IMR-90 (cell line): ENCODE data around the gene RFX3. TPM values are rescaled to one million over a fixed set of nuclear protein-coding genes. Genes with fewer than 3 reads are reported as not detected.

Experiments used
- ATAC-seq: fragments of 200-7000 bp; cut with Tn5 transposase; 2 replicates; pipeline ENCODE4 v1.9.1; 2020; ENCODE audit warnings: low read depth, mild to moderate bottlenecking, moderate library complexity
- BruUV-seq: library from RNA; stranded (reverse); fragments of 400-500 nt; replicated peaks from 2 replicates; lab custom pipeline; 2021; lab: Mats Ljungman, UMichigan
- CTCF ChIA-PET: fragments of 300-600 bp; formaldehyde crosslinking; extraction: SDS; loops from one replicate; lab custom pipeline; 2021; ENCODE audit warnings: antibody characterized with exemption; lab: Yijun Ruan, JAX
- POLR2A ChIA-PET: fragments of 300-600 bp; sonication (Branson Sonifier 250); formaldehyde crosslinking; loops from one replicate; lab custom pipeline; 2022; ENCODE audit warnings: antibody characterized with exemption; ENCODE audit not compliant: unreplicated experiment; lab: Charles Lee
- DNase-seq: peaks from one replicate; pipeline ENCODE4 v3.0.0; 2013
- H2AFZ ChIP-seq: replicated peaks from 2 replicates; pipeline ENCODE3; 2013; ENCODE audit warnings: low read length, mild to moderate bottlenecking; ENCODE audit not compliant: poor library complexity
- H2AK5ac ChIP-seq: 2 replicates; pipeline ENCODE4 v1.6.1; 2013; ENCODE audit warnings: low read depth, low read length, inconsistent platforms
- H2AK9ac ChIP-seq: replicated peaks from 2 replicates; pipeline ENCODE3; 2013; ENCODE audit warnings: mild to moderate bottlenecking, low read depth, low read length, moderate library complexity; ENCODE audit not compliant: poor library complexity
- H2BK120ac ChIP-seq: 2 replicates; pipeline ENCODE4 v1.6.1; 2013; ENCODE audit warnings: low read depth, low read length, inconsistent platforms
- H2BK15ac ChIP-seq: 3 replicates; pipeline ENCODE4 v1.6.1; 2013; ENCODE audit warnings: low read depth, low read length, inconsistent platforms
- H2BK20ac ChIP-seq: 2 replicates; pipeline ENCODE4 v1.6.1; 2013; ENCODE audit warnings: low read depth, mild to moderate bottlenecking, inconsistent platforms, low read length, moderate library complexity
- H2BK5ac ChIP-seq: 2 replicates; pipeline ENCODE4 v1.6.1; 2013; ENCODE audit warnings: mild to moderate bottlenecking, low read depth, low read length, inconsistent platforms; ENCODE audit not compliant: poor library complexity, severe bottlenecking
- H3K14ac ChIP-seq: replicated peaks from 2 replicates; pipeline ENCODE4 v1.6.1; 2013; ENCODE audit warnings: low read depth, low read length, inconsistent platforms
- H3K18ac ChIP-seq: 2 replicates; pipeline ENCODE4 v1.6.1; 2013; ENCODE audit warnings: low read depth, low read length, control low read depth
- H3K23ac ChIP-seq: 2 replicates; pipeline ENCODE4 v1.6.1; 2013; ENCODE audit warnings: low read depth, low read length, inconsistent platforms
- H3K27ac ChIP-seq: 2 replicates; pipeline ENCODE4 v1.5.1; 2013; ENCODE audit warnings: mild to moderate bottlenecking, control low read depth, low read length; ENCODE audit not compliant: insufficient read depth
- H3K27me3 ChIP-seq: 2 replicates; pipeline ENCODE4 v1.6.1; 2013; ENCODE audit warnings: low read length; ENCODE audit not compliant: control insufficient read depth, insufficient read depth
- H3K36me3 ChIP-seq: 2 replicates; pipeline ENCODE4 v1.6.1; 2013; ENCODE audit warnings: low read length, mixed read lengths; ENCODE audit not compliant: control insufficient read depth, insufficient read depth
- H3K4ac ChIP-seq: 2 replicates; pipeline ENCODE4 v1.6.1; 2013; ENCODE audit warnings: low read depth, low read length, inconsistent platforms
- H3K4me1 ChIP-seq: 2 replicates; pipeline ENCODE4 v1.6.1; 2013; ENCODE audit warnings: low read length, mixed read lengths; ENCODE audit not compliant: control insufficient read depth, insufficient read depth
- H3K4me2 ChIP-seq: 2 replicates; pipeline ENCODE4 v1.6.1; 2013; ENCODE audit warnings: low read depth, mild to moderate bottlenecking, control low read depth, low read length, moderate library complexity
- H3K4me3 ChIP-seq: 2 replicates; pipeline ENCODE4 v1.5.1; 2013; ENCODE audit warnings: low read depth, mild to moderate bottlenecking, control low read depth, low read length, moderate library complexity; ENCODE audit not compliant: insufficient read depth
- H3K56ac ChIP-seq: 2 replicates; pipeline ENCODE4 v1.6.1; 2013; ENCODE audit warnings: low read length, inconsistent platforms; ENCODE audit not compliant: insufficient read depth; ENCODE audit errors: extremely low read depth
- H3K79me1 ChIP-seq, 2 experiments: 2 replicates each; pipeline ENCODE4 v1.6.1; 2013; ENCODE audit warnings: low read length in 2 of 2, inconsistent platforms in 1 of 2, low read depth in 1 of 2
- H3K9ac ChIP-seq: 2 replicates; pipeline ENCODE4 v1.6.1; 2013; ENCODE audit warnings: low read depth, low read length, control low read depth
- H3K9me1 ChIP-seq: 2 replicates; pipeline ENCODE4 v1.6.1; 2013; ENCODE audit warnings: low read length, inconsistent platforms; ENCODE audit not compliant: insufficient read depth
- H3K9me3 ChIP-seq: 2 replicates; pipeline ENCODE4 v1.6.1; 2013; ENCODE audit warnings: low read length; ENCODE audit not compliant: control insufficient read depth, insufficient read depth
- H4K20me1 ChIP-seq: 2 replicates; pipeline ENCODE4 v1.6.1; 2013; ENCODE audit warnings: low read length, inconsistent platforms; ENCODE audit not compliant: insufficient read depth
- H4K5ac ChIP-seq: 2 replicates; pipeline ENCODE4 v1.6.1; 2013; ENCODE audit warnings: mild to moderate bottlenecking, low read depth, low read length, control low read depth
- H4K8ac ChIP-seq, 2 experiments: 2 replicates each; pipeline ENCODE4 v1.6.1; 2013; ENCODE audit warnings: low read depth in 2 of 2, low read length in 2 of 2, control low read depth in 1 of 2, inconsistent platforms in 1 of 2
- H4K91ac ChIP-seq: 2 replicates; pipeline ENCODE4 v1.6.1; 2013; ENCODE audit warnings: low read depth, low read length, inconsistent platforms; ENCODE audit not compliant: insufficient read depth
- CEBPB ChIP-seq: IDR thresholded peaks from 2 replicates; pipeline ENCODE4 v1.6.1; 2012; ENCODE audit warnings: low read depth, low read length, improper control_type of control experiment
- MXI1 ChIP-seq: IDR thresholded peaks from 2 replicates; pipeline ENCODE4 v1.6.1; 2012; ENCODE audit warnings: low read depth, mild to moderate bottlenecking, low read length, moderate library complexity, borderline replicate concordance
- RAD21 ChIP-seq: IDR thresholded peaks from 2 replicates; pipeline ENCODE4 v1.6.1; 2012; ENCODE audit warnings: low read length, improper control_type of control experiment
- WGBS, 2 experiments: methylation state at CpG; one replicate each; pipeline versions ENCODE4 v1.1.5 to v1.1.7; 2013; ENCODE audit warnings: missing lambda C conversion rate in 2 of 2; ENCODE audit not compliant: insufficient read length in 1 of 2; ENCODE audit errors: extremely low coverage in 2 of 2; 5-methylcytosine and 5-hydroxymethylcytosine counted together
- dilution Hi-C: fragments of 300-500 bp; cut with HindIII; formaldehyde crosslinking; loops from one replicate; pipeline ENCODE4 v1.14.3; 2018; ENCODE audit warnings: low sequenced_read_pairs; ENCODE audit not compliant: unreplicated experiment
- in situ Hi-C: fragments of 300-500 bp; cut with MboI; formaldehyde crosslinking; loops from 3 replicates; pipeline ENCODE4 v1.14.3; 2019; ENCODE audit warnings: low sequenced_read_pairs, inconsistent platforms, mixed read lengths
- intact Hi-C: fragments of 100-400 bp; cut with micrococcal nuclease; formaldehyde crosslinking; loops from 2 replicates; pipeline ENCODE4 v1.10.0; 2022
- polyA plus RNA-seq, 3 experiments: library from polyadenylated mRNA; depleted of rRNA; stranded (reverse); fragments of >200 nt; gene quantifications; 2 replicates each; pipeline ENCODE4 v1.2.3, GENCODE V29; 2012; ENCODE audit warnings: low replicate concordance in 1 of 3
- total RNA-seq: library from RNA; depleted of rRNA; stranded (reverse); fragments of >200 nt; gene quantifications from 2 replicates; pipeline ENCODE4 v1.2.3, GENCODE V29; 2012

Gene RFX3
- total and polyA plus RNA-seq, 2 of the 4 experiments (the other 2 are of a cell fraction) = 1.7 to 2.7 TPM

GRCh38 chr9:3243683-3244082, 282.1 kb downstream of the RFX3 start:
- H4K91ac ChIP-seq = no peak overlapping the region
- DNase-seq (no peak), ATAC-seq (no peak)
- no peak overlapping the region for H3K9ac ChIP-seq
- no peaks in the 10 kb centered on the region for H3K79me1 ChIP-seq
- H2BK15ac ChIP-seq = no peak overlapping the region
- H3K18ac ChIP-seq = no peak overlapping the region
- no peak overlapping the region for H3K56ac ChIP-seq
- no peak overlapping the region for H2BK120ac ChIP-seq
- H3K4me3 ChIP-seq = no peak overlapping the region
- H4K8ac ChIP-seq = no peak overlapping the region
- TF ChIP-seq RAD21 (no peak), MXI1 (no peak), CEBPB (no peak)
- H3K27ac ChIP-seq = no peak overlapping the region
- H3K23ac ChIP-seq = no peak overlapping the region
- in situ Hi-C loops (loop anchor here (25.0 kb wide), 1 partner anchor 1119 kb away; no protein-coding TSS in a partner anchor), dilution Hi-C loops (no loop called here), intact Hi-C loops (loop anchor here (5.0 to 10.0 kb wide), 3 partner anchors 284 to 591 kb away; partner anchors contain the start of gene RFX3)
- H3K4me1 ChIP-seq = no peaks in the 10 kb centered on the region
- no peaks in the 10 kb centered on the region; the same call in 1 of the 2 replicates for H3K9me1 ChIP-seq
- no peak overlapping the region for H4K5ac ChIP-seq
- H3K14ac ChIP-seq = no peak overlapping the region
- H3K27me3 ChIP-seq = no peaks in the 10 kb centered on the region
- H2BK5ac ChIP-seq = no peak overlapping the region
- H2AK9ac ChIP-seq = no peak overlapping the region
- BruUV-seq = no TSS peak
- WGBS, 2 experiments = no CpG with 5 or more reads among the region's 4 CpGs
- no peaks in the 10 kb centered on the region for H4K20me1 ChIP-seq
- no peak overlapping the region for H2BK20ac ChIP-seq
- ChIA-PET POLR2A (no interaction called here), CTCF (no interaction called here)
- H3K9me3 ChIP-seq = no peaks in the 10 kb centered on the region
- H3K4ac ChIP-seq = no peak overlapping the region
- 0 out of 2 replicates have a peak, but pooled peaks cover 3% of the 10 kb centered on the region for H3K36me3 ChIP-seq
- H2AFZ ChIP-seq = no peak overlapping the region
- no peak overlapping the region for H3K4me2 ChIP-seq
- H2AK5ac ChIP-seq = no peak overlapping the region
